Common myeloid progenitor, CD34-positive (primary cell): Measurements from ENCODE around the gene BRF1.
A peak's percentile ranks its signal among the peaks of the same experiment; 100 is the strongest.

Source experiments
- CTCF ChIA-PET: fragments of 350-600 bp; sonication (Branson Sonifier 250); formaldehyde crosslinking; loops from one replicate; lab custom pipeline; 2021; ENCODE audit warnings: antibody characterized with exemption; lab: Charles Lee
- POLR2A ChIA-PET: fragments of 350-600 bp; sonication (Branson Sonifier 250); formaldehyde crosslinking; loops from one replicate; lab custom pipeline; 2021; ENCODE audit warnings: antibody characterized with exemption; lab: Charles Lee
- DNase-seq, 3 donors: peaks; one replicate each; pipeline versions ENCODE4 v3.0.0 to v3.0.0-alpha.2; 2013
- H3K27ac ChIP-seq, 2 experiments: 1 replicate in 1 of 2; 2 replicates in 1 of 2; pipeline ENCODE4 v1.7.0; 2013; ENCODE audit warnings: inconsistent platforms in 2 of 2, low read length in 2 of 2, mild to moderate bottlenecking in 2 of 2, low read depth in 1 of 2, moderate library complexity in 1 of 2; ENCODE audit not compliant: severe bottlenecking in 2 of 2, insufficient read depth in 1 of 2, poor library complexity in 1 of 2
- H3K27me3 ChIP-seq, 5 experiments: replicated peaks in 2 of 5; 1 replicate in 3 of 5; 2 replicates in 2 of 5; pipeline versions ENCODE4 v1.6.1 to v1.7.0; 2013; ENCODE audit warnings: low read length in 4 of 5, mild to moderate bottlenecking in 2 of 5, moderate library complexity in 2 of 5, inconsistent platforms in 1 of 5; ENCODE audit not compliant: insufficient read depth in 5 of 5, control insufficient read depth in 4 of 5
- H3K36me3 ChIP-seq, 4 experiments: 1 replicate in 2 of 4; 2 replicates in 2 of 4; pipeline versions ENCODE4 v1.6.1 to v1.7.0; 2013; ENCODE audit warnings: low read length in 3 of 4, control low read depth in 1 of 4, mild to moderate bottlenecking in 1 of 4; ENCODE audit not compliant: control insufficient read depth in 4 of 4, insufficient read depth in 4 of 4
- H3K4me1 ChIP-seq, 4 experiments: 1 replicate in 3 of 4; 2 replicates in 1 of 4; pipeline versions ENCODE4 v1.6.1 to v1.7.1; 2013; ENCODE audit warnings: low read length in 3 of 4, mild to moderate bottlenecking in 3 of 4, control low read depth in 1 of 4, inconsistent platforms in 1 of 4, moderate library complexity in 1 of 4; ENCODE audit not compliant: control insufficient read depth in 4 of 4, insufficient read depth in 4 of 4; ENCODE audit errors: control extremely low read depth in 1 of 4
- H3K4me3 ChIP-seq, 7 experiments: 1 replicate in 4 of 7; 2 replicates in 3 of 7; pipeline versions ENCODE4 v1.5.1 to v1.7.0; 2013; ENCODE audit warnings: mild to moderate bottlenecking in 7 of 7, low read length in 6 of 7, moderate library complexity in 6 of 7, inconsistent platforms in 2 of 7, low read depth in 2 of 7, control low read depth in 1 of 7; ENCODE audit not compliant: insufficient read depth in 4 of 7, control insufficient read depth in 1 of 7; ENCODE audit errors: extremely low read depth in 1 of 7
- H3K9me3 ChIP-seq, 5 experiments: 1 replicate in 4 of 5; 2 replicates in 1 of 5; pipeline versions ENCODE4 v1.6.1 to v1.7.1; 2013; ENCODE audit warnings: low read length in 4 of 5, mild to moderate bottlenecking in 2 of 5, inconsistent platforms in 1 of 5, low read depth in 1 of 5, moderate library complexity in 1 of 5; ENCODE audit not compliant: control insufficient read depth in 4 of 5, insufficient read depth in 2 of 5; ENCODE audit errors: control extremely low read depth in 1 of 5
- WGBS: methylation state at CpG from one replicate; pipeline ENCODE4 v1.1.5; 2013; ENCODE audit not compliant: insufficient coverage; 5-methylcytosine and 5-hydroxymethylcytosine counted together

The BRF1 gene

DNA sequence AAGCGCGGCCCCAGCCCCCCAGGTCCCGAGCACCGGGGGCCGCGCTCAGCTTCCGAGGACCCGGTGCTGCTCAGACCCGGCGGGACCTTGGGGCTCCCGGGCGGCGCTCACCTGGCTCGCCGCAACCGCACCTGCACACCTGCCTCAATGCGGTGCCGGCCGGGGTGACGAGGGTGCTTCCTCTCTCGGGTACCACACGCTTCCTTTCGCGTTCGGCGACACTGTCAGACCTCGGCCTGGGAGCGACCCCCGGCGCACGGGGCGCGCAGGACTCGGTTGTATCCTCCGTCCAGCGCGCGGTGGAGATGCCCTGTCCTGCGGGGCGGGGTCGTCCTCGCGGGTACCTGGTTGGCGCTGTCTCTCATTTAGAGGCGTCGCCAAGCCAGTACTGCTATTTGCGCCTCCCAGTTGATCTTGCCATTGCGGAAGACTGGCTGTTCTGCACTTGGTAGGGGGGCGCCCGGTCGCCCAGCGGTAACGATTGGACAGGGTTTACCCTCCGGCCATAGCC, 14.5 kb upstream of the BRF1 start:
- H3K36me3 ChIP-seq: no peaks in the 10 kb centered on the region
- ChIA-PET POLR2A (interaction anchor here (0.6 to 2.6 kb wide), 4 partner anchors 14 to 22 kb away, joined by 3 to 22 read pairs (median 12); partner anchors contain the start of gene BRF1), CTCF (interaction anchor here (0.9 to 2.5 kb wide), 8 partner anchors 10 to 37 kb away, joined by 3 to 13 read pairs (median 4); no protein-coding TSS in a partner anchor)
- peaks cover 1 to 45% (median 38%) of the 10 kb centered on the region in 4 experiments for H3K4me1 ChIP-seq
- H3K9me3 ChIP-seq: no peaks in the 10 kb centered on the region
- no peak overlapping the region for H3K27ac ChIP-seq
- H3K4me3 ChIP-seq: peak overlapping the region; percentile 55 to 78 (median 74)
- H3K27me3 ChIP-seq: no peaks in the 10 kb centered on the region
- WGBS: under 1% methylated on average over 48 of the region's 54 CpGs
- peak in 2 of 3 donors; percentile 58 to 71 for DNase-seq

DNA sequence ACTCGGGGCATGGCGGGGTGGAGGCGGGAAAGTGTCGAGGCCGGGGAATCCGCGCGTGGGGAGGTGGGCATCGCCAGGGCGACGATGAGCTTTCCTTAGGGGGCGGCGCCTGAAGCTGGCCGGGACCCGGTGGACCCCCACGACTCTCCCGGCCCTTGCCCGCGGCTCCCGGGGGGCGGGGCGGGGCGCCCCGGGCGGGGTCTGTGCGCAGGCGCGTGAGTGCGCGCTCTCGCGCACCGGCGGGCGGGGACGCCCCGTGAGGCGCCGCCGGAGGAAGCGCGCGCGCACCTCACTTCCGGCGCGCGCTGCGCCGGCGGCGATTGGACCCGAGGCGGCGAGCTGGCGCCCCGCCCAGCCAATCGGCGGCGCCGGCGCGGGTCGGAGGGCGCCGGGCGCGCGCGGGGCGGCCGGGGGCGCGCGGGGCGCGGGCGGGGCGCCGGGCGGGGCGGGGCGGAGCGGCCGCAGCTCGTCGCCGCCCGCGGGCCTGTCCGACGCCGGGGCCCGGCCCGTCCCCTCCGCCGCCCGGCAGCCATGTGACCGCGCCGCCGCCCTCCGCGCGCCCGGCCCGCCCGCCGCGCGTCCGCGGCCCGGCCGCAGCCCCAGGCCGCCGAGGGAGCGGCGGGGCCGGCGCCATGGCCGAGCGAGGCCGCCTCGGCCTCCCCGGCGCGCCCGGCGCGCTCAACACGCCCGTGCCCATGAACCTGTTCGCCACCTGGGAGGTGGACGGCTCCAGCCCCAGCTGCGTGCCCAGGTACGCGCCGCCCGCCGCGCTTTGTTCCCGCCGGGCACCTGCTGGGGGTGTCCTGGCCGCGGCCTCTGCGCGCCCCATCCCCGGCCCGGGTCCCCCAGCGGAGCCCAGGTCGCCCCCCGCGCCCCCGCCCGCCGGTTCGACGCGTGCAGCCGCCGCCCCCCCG, 13.7 kb upstream of the BRF1 start, which contains the start of gene PACS2:
TSS of gene PACS2 (plus strand) at position 462 of the 914 bp plus-strand sequence. CDS start at position 633, 171 bp downstream.
- Histone ChIP-seq H3K9me3 (no peaks in the 10 kb centered on the region), H3K36me3 (no peaks in the 10 kb centered on the region), H3K27ac (peak within 1 kb of the TSS in 1 of 2 experiments; percentile 51), H3K4me1 (peaks cover 1 to 45% (median 38%) of the 10 kb centered on the region in 4 experiments), H3K4me3 (peak within 1 kb of the TSS; percentile 56 to 78 (median 74)), H3K27me3 (no peaks in the 10 kb centered on the region)
- DNase-seq: peak; percentile 83 to 91 (median 89)
- under 1% methylated on average over 131 of the region's 163 CpGs for WGBS
- ChIA-PET POLR2A (interaction anchor here (0.6 to 2.6 kb wide), 7 partner anchors 14 to 70 kb away, joined by 3 to 22 read pairs (median 3); partner anchors contain the start of genes BRF1 and BTBD6), CTCF (interaction anchor here (0.9 to 2.5 kb wide), 8 partner anchors 9 to 38 kb away, joined by 3 to 14 read pairs (median 4); partner anchors contain the start of gene BRF1)

DNA sequence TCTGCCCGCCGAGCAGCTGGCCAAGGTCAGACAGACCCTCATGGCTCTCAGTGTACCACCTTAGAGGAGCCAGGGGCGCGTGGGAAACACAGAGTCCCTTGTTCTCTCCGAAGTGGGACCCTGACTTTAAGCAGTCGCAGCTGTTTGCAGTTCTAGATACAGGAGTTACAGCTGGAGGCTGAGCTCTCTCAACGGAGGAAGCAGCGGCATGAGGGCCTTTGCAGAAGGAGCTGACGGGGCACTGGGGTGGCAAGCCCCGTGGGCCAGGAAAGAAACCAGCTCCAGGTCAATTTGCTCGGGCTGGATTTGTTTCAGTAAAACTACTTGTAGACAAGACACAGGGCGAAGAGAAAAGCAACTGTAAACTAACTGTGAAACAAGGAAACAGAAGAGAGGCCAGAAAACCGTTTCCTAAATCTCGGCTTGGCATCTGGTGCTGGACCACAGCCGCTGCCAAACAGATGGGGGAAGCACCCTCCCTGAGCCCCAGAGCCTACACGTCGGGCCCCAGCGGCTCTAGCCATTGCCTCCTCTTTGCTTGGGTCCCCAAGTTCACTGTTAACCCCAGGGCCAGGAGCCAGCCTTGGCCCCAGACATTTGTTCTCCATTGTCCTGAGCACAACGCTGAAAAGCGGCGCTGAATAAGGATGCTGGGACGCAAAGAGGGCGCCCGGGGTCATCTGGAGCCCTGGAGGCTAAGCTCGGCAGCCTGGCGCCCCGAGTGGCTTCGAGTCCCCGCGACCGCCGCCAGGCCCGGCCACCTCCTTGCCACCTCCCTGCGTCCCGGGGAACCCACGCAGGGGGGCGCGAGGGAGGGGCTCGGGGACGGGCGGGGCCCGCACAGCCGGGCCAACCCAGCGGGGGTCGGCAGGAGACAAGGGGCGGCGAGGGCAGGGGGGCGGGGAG, 12.8 kb upstream of the BRF1 start:
- DNase-seq: peak; percentile 60 to 96 (median 94)
- POLR2A ChIA-PET: interaction anchor here (1.0 to 2.6 kb wide), 5 partner anchors 13 to 66 kb away, joined by 3 to 22 read pairs (median 6); partner anchors contain the start of genes BRF1 and BTBD6
- Histone ChIP-seq H3K4me3 (peak overlapping the region in 6 of 7 experiments; percentile 23 to 72 (median 56)), H3K36me3 (no peaks in the 10 kb centered on the region), H3K9me3 (no peaks in the 10 kb centered on the region), H3K27ac (peak overlapping the region; percentile 30 to 51), H3K27me3 (no peaks in the 10 kb centered on the region), H3K4me1 (peaks cover 1 to 45% (median 38%) of the 10 kb centered on the region in 4 experiments)
- WGBS: 15% methylated on average over 22 of the region's 48 CpGs
- CTCF ChIA-PET: interaction anchor here (0.5 to 2.5 kb wide), 10 partner anchors 8 to 57 kb away, joined by 3 to 14 read pairs (median 4); partner anchors contain the start of gene BRF1

GRCh38 chr14:105312973-105313372, 12.2 kb upstream of the BRF1 start:
- H3K27ac ChIP-seq: peak overlapping the region; percentile 30 to 51
- 94% methylated on average over 12 of the region's 13 CpGs for WGBS
- peak overlapping the region in 2 of 7 experiments; percentile 53 to 59 for H3K4me3 ChIP-seq
- no peak for DNase-seq
- H3K4me1 ChIP-seq: peaks cover 1 to 45% (median 38%) of the 10 kb centered on the region in 4 experiments
- H3K9me3 ChIP-seq: no peaks in the 10 kb centered on the region
- H3K36me3 ChIP-seq: no peaks in the 10 kb centered on the region
- H3K27me3 ChIP-seq: no peaks in the 10 kb centered on the region
- ChIA-PET POLR2A (interaction anchor here (1.0 to 2.6 kb wide), 4 partner anchors 12 to 20 kb away, joined by 3 to 22 read pairs (median 14); partner anchors contain the start of gene BRF1), CTCF (interaction anchor here (0.5 to 2.5 kb wide), 8 partner anchors 12 to 58 kb away, joined by 3 to 14 read pairs (median 3); partner anchors contain the start of gene BRF1)

- ChIA-PET CTCF (interaction anchor here (0.9 to 1.9 kb wide), 6 partner anchors 9 to 78 kb away, joined by 3 to 5 read pairs (median 4); no protein-coding TSS in a partner anchor), POLR2A (no interaction called here)
- Histone ChIP-seq H3K4me3 (no peak overlapping the region), H3K9me3 (no peaks in the 10 kb centered on the region), H3K27ac (no peak overlapping the region), H3K36me3 (no peaks in the 10 kb centered on the region), H3K4me1 (peaks cover 1 to 34% (median 30%) of the 10 kb centered on the region in 4 experiments), H3K27me3 (no peaks in the 10 kb centered on the region)
- no peak for DNase-seq
- 97% methylated on average over 12 of the region's 12 CpGs for WGBS
Measured at GRCh38 chr14:105311838-105312237, 11.0 kb upstream of the BRF1 start.

DNA sequence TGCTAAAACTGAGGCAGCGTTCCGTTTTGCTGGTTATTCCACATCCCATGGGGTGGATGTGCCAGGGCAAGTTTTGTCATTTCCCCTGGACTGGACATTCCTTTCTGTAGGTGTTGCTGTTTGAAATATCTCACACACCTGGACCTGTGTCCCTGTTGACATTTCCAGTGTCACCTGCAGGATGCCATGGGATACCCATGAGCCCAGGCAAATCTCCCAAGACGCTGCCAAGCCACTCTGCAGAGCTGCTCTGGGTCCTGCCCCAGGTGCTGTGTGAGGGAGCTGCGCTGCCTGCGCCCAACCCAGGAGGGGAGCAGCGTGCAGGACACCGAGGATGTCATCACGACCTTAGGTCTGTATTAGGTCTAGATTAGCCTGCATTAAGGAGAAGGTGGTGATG, 8.6 kb upstream of the BRF1 start:
- no peak overlapping the region for H3K4me3 ChIP-seq
- peaks cover 0 to 25% (median 20%) of the 10 kb centered on the region in 4 experiments for H3K4me1 ChIP-seq
- H3K9me3 ChIP-seq: no peaks in the 10 kb centered on the region
- DNase-seq: no peak
- WGBS: 100% methylated on average over 5 of the region's 8 CpGs
- no peak overlapping the region for H3K27ac ChIP-seq
- no peaks in the 10 kb centered on the region for H3K27me3 ChIP-seq
- ChIA-PET POLR2A (no interaction called here), CTCF (no interaction called here)
- H3K36me3 ChIP-seq: no peaks in the 10 kb centered on the region
